GM19239 (cell line): ENCODE measurements around the gene CCDC51.

Experiments
- DNase-seq: peaks from one replicate; pipeline ENCODE4 v3.0.0; 2011; ENCODE audit warnings: low spot score; ENCODE audit not compliant: insufficient read length
- FAIRE-seq: peaks from 2 replicates; lab custom pipeline; 2011; peaks lifted over from hg19 to GRCh38; lab: Jason Lieb, UNC

The CCDC51 gene

DNA sequence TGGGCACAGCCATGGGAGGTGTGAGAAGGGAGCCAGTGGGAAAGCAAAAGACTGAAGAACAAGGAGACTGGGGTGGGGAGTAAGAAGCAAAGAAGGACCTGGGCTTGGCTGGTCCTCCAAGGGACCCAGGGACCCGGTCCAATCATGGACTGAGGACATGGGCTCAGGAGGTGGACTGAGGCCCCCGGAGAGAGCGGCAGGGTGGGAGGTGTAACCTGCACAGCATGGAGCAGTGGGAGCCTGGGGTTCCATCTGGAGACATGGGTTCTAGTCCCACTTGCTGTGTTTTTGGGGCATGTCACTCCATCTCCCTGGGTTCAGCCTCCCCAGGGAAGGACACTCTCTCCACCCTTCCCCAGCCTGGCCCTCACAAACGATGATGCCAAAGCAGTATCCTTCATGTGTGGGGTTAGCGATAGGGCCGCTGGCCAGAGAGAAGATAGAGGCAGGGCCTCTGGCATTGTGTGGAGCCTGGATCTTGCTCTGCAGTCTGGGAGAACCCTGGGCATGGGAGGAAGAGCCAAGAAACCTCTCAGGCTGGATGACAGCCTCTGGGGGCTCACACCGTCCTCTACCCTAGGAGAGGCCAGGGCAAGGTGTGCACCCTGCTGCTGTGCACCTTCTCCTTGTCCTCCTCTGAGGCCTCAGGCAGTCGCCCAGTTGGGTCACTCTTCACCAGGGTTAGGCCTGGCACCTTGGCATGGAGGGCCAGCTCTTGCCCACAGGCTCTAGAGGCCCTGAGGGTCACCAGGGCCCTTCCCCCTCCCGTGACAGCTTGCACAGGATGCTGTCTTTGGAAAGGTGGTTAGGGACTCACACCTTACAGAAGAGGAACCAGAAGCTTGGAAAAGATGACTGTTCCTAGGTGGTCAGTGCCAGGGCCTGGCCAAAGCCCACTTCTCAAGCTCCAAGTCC is 41.9 kb downstream of the CCDC51 start:
- no peak for DNase-seq
- FAIRE-seq, result no peak

DNA sequence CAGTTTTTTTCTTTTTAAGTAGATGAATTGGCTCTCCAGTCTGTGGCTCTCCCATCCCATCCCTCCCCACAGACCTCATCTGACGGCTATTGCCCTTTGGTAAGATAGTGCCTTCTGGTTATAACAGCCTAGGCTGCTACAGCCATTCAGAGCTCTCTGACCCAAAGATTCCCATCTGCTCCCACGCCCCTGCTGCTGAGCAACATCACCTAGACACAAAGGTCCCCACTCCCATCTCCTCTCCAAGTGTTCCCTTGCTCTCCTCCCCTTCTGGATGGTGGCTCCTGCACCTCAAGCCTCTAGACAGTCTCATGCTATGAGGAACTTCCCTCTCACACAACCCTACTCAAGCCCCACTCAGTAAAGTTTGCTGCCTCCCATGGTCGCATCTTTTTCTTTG is 44.2 kb downstream of the CCDC51 start:
- no peak for FAIRE-seq

DNA sequence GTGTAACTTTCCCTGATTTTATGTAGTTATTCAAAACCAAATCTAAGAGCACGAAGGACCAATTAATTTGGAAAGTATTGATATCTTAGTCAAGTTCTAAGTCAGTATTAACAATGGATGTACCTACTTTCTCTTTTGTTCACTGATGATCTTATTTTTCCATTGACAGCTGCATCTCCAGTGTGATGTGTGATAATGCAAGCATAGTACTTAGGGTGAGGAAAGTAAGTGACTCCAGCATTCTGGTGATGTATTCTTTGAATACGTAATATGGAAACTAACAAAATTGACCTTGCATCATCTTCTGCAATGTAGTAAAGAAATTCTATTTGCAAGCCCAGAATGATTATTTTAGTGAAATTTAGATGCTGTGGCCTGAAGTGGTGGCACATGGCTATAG is 45.5 kb downstream of the CCDC51 start:
- DNase-seq (no peak), FAIRE-seq (no peak)

More for the DNA sequence above, 44.2 kb downstream of the CCDC51 start:
- DNase-seq, result no peak

DNA sequence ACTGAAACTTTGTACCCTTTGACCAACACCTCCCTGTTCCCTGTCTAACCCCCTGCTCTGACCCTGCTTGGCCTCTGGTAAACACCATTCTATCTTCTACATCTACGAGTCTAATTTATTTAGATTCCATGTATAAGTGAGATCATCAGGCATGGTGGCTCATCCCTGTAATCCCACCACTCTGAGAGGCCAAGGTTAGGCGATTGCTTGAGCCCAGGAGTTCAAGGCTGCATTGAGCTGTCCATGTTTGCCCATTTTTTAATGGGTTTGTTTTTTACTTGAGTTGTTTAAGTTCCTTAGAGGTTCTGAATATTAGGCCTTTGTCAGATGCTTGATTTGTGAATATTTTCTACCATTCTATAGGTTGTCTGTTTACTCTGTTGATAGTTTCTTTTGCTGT is 51.0 kb downstream of the CCDC51 start:
- DNase-seq (no peak), FAIRE-seq (no peak)

DNA sequence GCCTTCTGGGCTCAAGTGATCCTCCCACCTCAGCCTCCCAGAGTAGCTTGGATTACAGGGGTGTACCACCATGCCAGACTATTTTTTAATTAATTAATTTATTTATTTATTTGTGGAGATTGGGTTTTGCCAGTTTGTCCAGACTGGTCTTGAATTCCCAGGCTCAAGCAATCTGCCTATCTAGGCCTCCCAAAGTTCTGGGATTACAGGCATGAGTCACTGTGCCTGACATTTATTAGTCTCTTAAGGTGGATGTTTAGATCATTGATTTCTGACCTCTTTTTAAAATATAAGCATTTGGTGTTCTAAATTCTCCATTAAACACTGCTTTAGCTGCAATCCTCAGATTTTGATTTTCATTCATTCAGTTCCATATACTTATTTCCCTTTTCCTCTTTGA is 52.3 kb downstream of the CCDC51 start:
- DNase-seq (no peak), FAIRE-seq (no peak)
